ENCODE measurements around the gene WDHD1. TPM values are rescaled to one million over a fixed set of nuclear protein-coding genes. Genes with fewer than 3 reads are reported as not detected.
"Not testable (repeated sequence)": the region's sequence is repeated elsewhere in the genome, so short reads cannot be mapped to it uniquely, and the experiment has no call there.

The WDHD1 gene
- total RNA-seq, 4 donors from 2014 or later, result 0.51 to 20.0 (median 3.1) TPM

- intact Hi-C loops (cut with DNase I; ENCODE audit: low total_unique reads), result no loop called here
- DNase-seq, result no peak
- Histone ChIP-seq H3K27ac (no peak overlapping the region), H3K4me3 (no peak overlapping the region), H3K9me3 (no peaks in the 10 kb centered on the region), H3K27me3 (no peaks in the 10 kb centered on the region), H3K4me1 (no peaks in the 10 kb centered on the region), H3K36me3 (no peaks in the 10 kb centered on the region)
- no peak for TF ChIP-seq POLR2A (IDR thresholded peaks at IDR 0.05)
Measured at GRCh38 chr14:54955143-54955542, 71.8 kb downstream of the WDHD1 start.

GRCh38 chr14:54953609-54954008 lies 73.3 kb downstream of the WDHD1 start:
- H3K27ac ChIP-seq; H3K9me3 ChIP-seq; DNase-seq; H3K4me1 ChIP-seq; H3K27me3 ChIP-seq; intact Hi-C loops (cut with DNase I; ENCODE audit: low total_unique reads); H3K36me3 ChIP-seq; H3K4me3 ChIP-seq: not testable (repeated sequence)

GRCh38 chr14:54952803-54953202 lies 74.1 kb downstream of the WDHD1 start:
- DNase-seq; H3K9me3 ChIP-seq; H3K27ac ChIP-seq; H3K36me3 ChIP-seq; intact Hi-C loops (cut with DNase I; ENCODE audit: low total_unique reads); H3K4me1 ChIP-seq; H3K27me3 ChIP-seq; H3K4me3 ChIP-seq: not testable (repeated sequence)

- no peak for DNase-seq
- Histone ChIP-seq H3K4me3 (no peak overlapping the region), H3K27ac (no peak overlapping the region), H3K4me1 (no peaks in the 10 kb centered on the region), H3K27me3 (no peaks in the 10 kb centered on the region), H3K36me3 (no peaks in the 10 kb centered on the region), H3K9me3 (no peaks in the 10 kb centered on the region)
- TF ChIP-seq POLR2A (IDR thresholded peaks at IDR 0.05) (no peak), CTCF (IDR thresholded peaks at IDR 0.05) (no peak)
- intact Hi-C loops (cut with DNase I; ENCODE audit: low total_unique reads), result no loop called here
Measured at GRCh38 chr14:54947230-54947629, 79.7 kb downstream of the WDHD1 start.

GRCh38 chr14:54946500-54946899 lies 80.4 kb downstream of the WDHD1 start:
- Histone ChIP-seq H3K27ac (no peak overlapping the region), H3K4me3 (no peak overlapping the region), H3K9me3 (no peaks in the 10 kb centered on the region), H3K4me1 (no peaks in the 10 kb centered on the region), H3K36me3 (no peaks in the 10 kb centered on the region), H3K27me3 (no peaks in the 10 kb centered on the region)
- TF ChIP-seq POLR2A (IDR thresholded peaks at IDR 0.05), result no peak
- TF ChIP-seq CTCF (IDR thresholded peaks at IDR 0.05), result no peak
- DNase-seq, result no peak
- intact Hi-C loops (cut with DNase I; ENCODE audit: low total_unique reads), result no loop called here

GRCh38 chr14:54944737-54945391 lies 82.0 kb downstream of the WDHD1 start:
- no peaks in the 10 kb centered on the region for H3K36me3 ChIP-seq
- no peak overlapping the region for H3K27ac ChIP-seq
- intact Hi-C loops (cut with DNase I; ENCODE audit: low total_unique reads), result no loop called here
- no peak for DNase-seq
- TF ChIP-seq CTCF (IDR thresholded peaks at IDR 0.05) (no peak), POLR2A (IDR thresholded peaks at IDR 0.05) (no peak)
- no peak overlapping the region for H3K4me3 ChIP-seq
- no peaks in the 10 kb centered on the region for H3K4me1 ChIP-seq
- no peaks in the 10 kb centered on the region for H3K9me3 ChIP-seq
- no peaks in the 10 kb centered on the region for H3K27me3 ChIP-seq

GRCh38 chr14:54942913-54943312 lies 84.0 kb downstream of the WDHD1 start:
- Histone ChIP-seq H3K27me3 (no peaks in the 10 kb centered on the region), H3K4me1 (no peaks in the 10 kb centered on the region), H3K36me3 (no peaks in the 10 kb centered on the region), H3K27ac (no peak overlapping the region), H3K4me3 (no peak overlapping the region), H3K9me3 (no peaks in the 10 kb centered on the region)
- DNase-seq, result no peak
- TF ChIP-seq CTCF (IDR thresholded peaks at IDR 0.05) (no peak), POLR2A (IDR thresholded peaks at IDR 0.05) (no peak)
- intact Hi-C loops (cut with DNase I; ENCODE audit: low total_unique reads), result no loop called here

Measured in uterus (tissue), 4 donors.